ENCODE measurements around the gene SORCS3.

The SORCS3 gene

DNA sequence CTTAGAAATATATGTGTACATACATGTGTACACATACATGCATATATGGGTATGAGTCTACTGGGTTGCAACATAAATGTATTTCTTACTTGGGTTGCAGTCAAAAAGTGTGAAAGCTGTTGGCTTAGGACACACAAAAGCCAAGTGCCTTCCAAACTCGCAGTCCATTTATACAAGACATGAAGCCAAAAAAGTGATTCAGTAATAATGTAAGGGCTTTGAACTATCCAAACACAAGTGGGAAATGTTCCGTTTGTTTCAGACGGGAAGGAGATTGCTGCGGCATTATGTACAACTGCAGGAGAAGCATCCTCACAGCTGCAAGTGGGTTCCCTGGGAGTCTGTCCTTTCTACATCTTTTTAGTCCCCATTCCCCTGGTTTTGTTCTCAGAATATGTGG is 513.6 kb downstream of the SORCS3 start:
- no peaks in the 10 kb centered on the region for H3K36me3 ChIP-seq (ENCODE audit: low read length)
- H3K9me2 ChIP-seq (replicated peaks; ENCODE audit: insufficient read depth, low read length) = no peaks in the 10 kb centered on the region
- H3K9ac ChIP-seq (ENCODE audit: low read length) = no peak overlapping the region
- H3K27ac ChIP-seq (ENCODE audit: low read depth, low read length) = no peak overlapping the region
- no peaks in the 10 kb centered on the region for H3K27me3 ChIP-seq (ENCODE audit: low read length)
- H3K9me3 ChIP-seq (ENCODE audit: insufficient read depth, low read length) = no peaks in the 10 kb centered on the region
- no peak overlapping the region for H3K4me3 ChIP-seq (ENCODE audit: insufficient read depth, low read length, poor library complexity, severe bottlenecking)
- no peak for TF ChIP-seq EZH2phosphoT487 (conservative IDR thresholded peaks at IDR 0.05; ENCODE audit: low read length)
- no peak for TF ChIP-seq CTCF (IDR thresholded peaks at IDR 0.05; ENCODE audit: insufficient read depth, low read length, poor library complexity, severe bottlenecking)
- H3F3A ChIP-seq (ENCODE audit: insufficient read depth) = no peaks in the 10 kb centered on the region
- no peaks in the 10 kb centered on the region for H4K20me1 ChIP-seq (ENCODE audit: low read depth, low read length)
- no peak overlapping the region for H2AFZ ChIP-seq (ENCODE audit: low read depth, low read length, severe bottlenecking)
- H3K4me2 ChIP-seq (ENCODE audit: low read depth, low read length, poor library complexity, severe bottlenecking) = no peak overlapping the region
- no peaks in the 10 kb centered on the region for H3K79me2 ChIP-seq (ENCODE audit: insufficient read depth, low read length)

DNA sequence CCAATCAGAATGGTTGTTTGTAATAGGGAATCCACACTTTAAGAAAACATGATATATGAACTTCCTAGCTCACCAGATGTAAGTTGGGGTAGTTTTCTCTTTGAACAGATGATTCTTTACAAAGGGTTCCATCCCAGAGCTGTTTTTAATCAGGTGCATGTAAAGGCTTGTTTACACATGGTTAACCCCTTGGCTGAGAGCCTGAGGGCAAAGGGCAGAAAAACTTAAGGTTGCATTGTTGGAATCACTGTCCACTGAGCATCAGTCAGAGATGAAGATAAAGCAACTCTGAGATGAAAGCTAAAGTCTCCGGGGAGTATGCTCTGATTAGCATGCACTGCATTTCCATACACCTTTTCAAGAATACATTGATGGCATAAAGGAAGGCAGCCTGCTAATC is 518.2 kb downstream of the SORCS3 start:
- no peaks in the 10 kb centered on the region for H4K20me1 ChIP-seq (ENCODE audit: low read depth, low read length)
- H3K9ac ChIP-seq (ENCODE audit: low read length) = no peak overlapping the region
- no peaks in the 10 kb centered on the region for H3F3A ChIP-seq (ENCODE audit: insufficient read depth)
- no peak overlapping the region for H2AFZ ChIP-seq (ENCODE audit: low read depth, low read length, severe bottlenecking)
- H3K79me2 ChIP-seq (ENCODE audit: insufficient read depth, low read length) = no peaks in the 10 kb centered on the region
- no peak overlapping the region for H3K4me3 ChIP-seq (ENCODE audit: insufficient read depth, low read length, poor library complexity, severe bottlenecking)
- no peak overlapping the region for H3K27ac ChIP-seq (ENCODE audit: low read depth, low read length)
- H3K9me3 ChIP-seq (ENCODE audit: insufficient read depth, low read length) = no peaks in the 10 kb centered on the region
- no peaks in the 10 kb centered on the region for H3K9me2 ChIP-seq (replicated peaks; ENCODE audit: insufficient read depth, low read length)
- H3K4me2 ChIP-seq (ENCODE audit: low read depth, low read length, poor library complexity, severe bottlenecking) = no peak overlapping the region
- TF ChIP-seq EZH2phosphoT487 (conservative IDR thresholded peaks at IDR 0.05; ENCODE audit: low read length) (no peak), CTCF (IDR thresholded peaks at IDR 0.05; ENCODE audit: insufficient read depth, low read length, poor library complexity, severe bottlenecking) (no peak)
- no peaks in the 10 kb centered on the region for H3K27me3 ChIP-seq (ENCODE audit: low read length)
- no peaks in the 10 kb centered on the region for H3K36me3 ChIP-seq (ENCODE audit: low read length)

GRCh38 chr10:105161149-105161548 is 520.1 kb downstream of the SORCS3 start:
- Histone ChIP-seq H3K4me3 (ENCODE audit: insufficient read depth, low read length, poor library complexity, severe bottlenecking) (no peak overlapping the region), H3K27me3 (ENCODE audit: low read length) (no peaks in the 10 kb centered on the region), H3K9me3 (ENCODE audit: insufficient read depth, low read length) (no peaks in the 10 kb centered on the region), H3F3A (ENCODE audit: insufficient read depth) (no peaks in the 10 kb centered on the region), H3K9me2 (replicated peaks; ENCODE audit: insufficient read depth, low read length) (no peaks in the 10 kb centered on the region), H3K27ac (ENCODE audit: low read depth, low read length) (no peak overlapping the region), H3K9ac (ENCODE audit: low read length) (no peak overlapping the region), H3K79me2 (ENCODE audit: insufficient read depth, low read length) (no peaks in the 10 kb centered on the region), H3K4me2 (ENCODE audit: low read depth, low read length, poor library complexity, severe bottlenecking) (no peak overlapping the region), H2AFZ (ENCODE audit: low read depth, low read length, severe bottlenecking) (no peak overlapping the region), H4K20me1 (ENCODE audit: low read depth, low read length) (no peaks in the 10 kb centered on the region), H3K36me3 (ENCODE audit: low read length) (no peaks in the 10 kb centered on the region)
- TF ChIP-seq EZH2phosphoT487 (conservative IDR thresholded peaks at IDR 0.05; ENCODE audit: low read length) (no peak), CTCF (IDR thresholded peaks at IDR 0.05; ENCODE audit: insufficient read depth, low read length, poor library complexity, severe bottlenecking) (no peak)

DNA sequence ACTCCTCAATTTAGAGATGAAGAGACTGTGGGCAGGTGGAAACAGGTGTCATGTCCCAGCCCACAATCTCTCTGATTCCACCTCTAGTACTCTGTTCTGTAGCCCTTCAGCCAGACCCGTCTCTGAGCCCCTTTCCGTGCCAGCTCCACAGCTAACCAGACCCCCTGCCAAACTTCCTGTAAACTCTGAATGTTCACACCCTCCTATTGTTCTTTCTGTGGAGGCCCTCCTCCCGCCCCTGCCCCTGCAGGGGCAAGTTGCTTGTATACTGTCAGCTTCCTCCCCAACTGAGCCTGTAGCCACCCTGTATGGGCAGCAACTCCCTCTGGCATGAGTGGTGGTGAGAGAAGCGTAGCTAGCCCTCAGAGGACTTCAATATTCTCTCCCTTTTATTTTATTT is 520.7 kb downstream of the SORCS3 start:
- H3F3A ChIP-seq (ENCODE audit: insufficient read depth) = no peaks in the 10 kb centered on the region
- TF ChIP-seq CTCF (IDR thresholded peaks at IDR 0.05; ENCODE audit: insufficient read depth, low read length, poor library complexity, severe bottlenecking) (no peak), EZH2phosphoT487 (conservative IDR thresholded peaks at IDR 0.05; ENCODE audit: low read length) (no peak)
- no peak overlapping the region for H3K27ac ChIP-seq (ENCODE audit: low read depth, low read length)
- no peaks in the 10 kb centered on the region for H3K9me3 ChIP-seq (ENCODE audit: insufficient read depth, low read length)
- H2AFZ ChIP-seq (ENCODE audit: low read depth, low read length, severe bottlenecking) = no peak overlapping the region
- no peak overlapping the region for H3K9ac ChIP-seq (ENCODE audit: low read length)
- no peak overlapping the region for H3K4me3 ChIP-seq (ENCODE audit: insufficient read depth, low read length, poor library complexity, severe bottlenecking)
- no peaks in the 10 kb centered on the region for H3K27me3 ChIP-seq (ENCODE audit: low read length)
- H3K79me2 ChIP-seq (ENCODE audit: insufficient read depth, low read length) = no peaks in the 10 kb centered on the region
- no peaks in the 10 kb centered on the region for H4K20me1 ChIP-seq (ENCODE audit: low read depth, low read length)
- H3K36me3 ChIP-seq (ENCODE audit: low read length) = no peaks in the 10 kb centered on the region
- H3K4me2 ChIP-seq (ENCODE audit: low read depth, low read length, poor library complexity, severe bottlenecking) = no peak overlapping the region
- H3K9me2 ChIP-seq (replicated peaks; ENCODE audit: insufficient read depth, low read length) = no peaks in the 10 kb centered on the region
